ENCODE data around the gene CORO2B. TPM values are rescaled to one million over a fixed set of nuclear protein-coding genes. Genes with fewer than 3 reads are reported as not detected.

CORO2B gene
- polyA plus RNA-seq, 1 of the 3 experiments (the other 2 are of a cell fraction) = 3.6 TPM

DNA sequence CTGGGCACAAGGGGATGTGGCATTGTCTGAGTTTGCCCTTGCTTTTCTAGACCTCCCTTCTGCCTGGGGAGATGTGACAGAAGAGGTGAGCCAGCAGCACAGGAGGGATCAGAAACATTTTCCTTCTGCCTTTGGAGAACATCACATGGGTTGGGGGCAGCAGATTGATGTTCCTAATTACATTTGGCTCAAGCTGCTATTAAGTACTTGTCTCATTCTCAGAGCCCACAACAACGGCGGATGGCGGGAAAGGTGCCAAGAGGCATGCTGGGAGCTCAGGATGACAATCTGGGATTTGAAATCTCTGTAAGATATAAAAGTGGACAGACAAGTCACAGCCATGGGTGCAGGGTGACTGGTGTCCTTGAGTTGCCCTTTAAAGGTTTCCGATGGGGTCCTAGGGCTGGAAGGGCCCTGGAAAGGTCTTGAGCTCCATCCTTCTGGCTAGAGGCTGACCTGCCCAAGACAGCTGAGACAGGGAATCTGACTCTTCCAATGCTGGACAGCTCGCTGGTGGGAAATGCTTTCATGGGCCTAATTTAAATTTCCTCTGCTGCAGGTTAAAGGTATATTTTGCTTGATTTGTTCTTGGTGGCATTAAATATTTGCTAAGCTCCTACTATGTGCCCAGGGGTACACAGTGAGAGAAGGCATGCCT, 2.4 kb upstream of the CORO2B start:
- WGBS (ENCODE audit: low lambda C conversion rate) = 95% methylated on average over 5 of the region's 5 CpGs

DNA sequence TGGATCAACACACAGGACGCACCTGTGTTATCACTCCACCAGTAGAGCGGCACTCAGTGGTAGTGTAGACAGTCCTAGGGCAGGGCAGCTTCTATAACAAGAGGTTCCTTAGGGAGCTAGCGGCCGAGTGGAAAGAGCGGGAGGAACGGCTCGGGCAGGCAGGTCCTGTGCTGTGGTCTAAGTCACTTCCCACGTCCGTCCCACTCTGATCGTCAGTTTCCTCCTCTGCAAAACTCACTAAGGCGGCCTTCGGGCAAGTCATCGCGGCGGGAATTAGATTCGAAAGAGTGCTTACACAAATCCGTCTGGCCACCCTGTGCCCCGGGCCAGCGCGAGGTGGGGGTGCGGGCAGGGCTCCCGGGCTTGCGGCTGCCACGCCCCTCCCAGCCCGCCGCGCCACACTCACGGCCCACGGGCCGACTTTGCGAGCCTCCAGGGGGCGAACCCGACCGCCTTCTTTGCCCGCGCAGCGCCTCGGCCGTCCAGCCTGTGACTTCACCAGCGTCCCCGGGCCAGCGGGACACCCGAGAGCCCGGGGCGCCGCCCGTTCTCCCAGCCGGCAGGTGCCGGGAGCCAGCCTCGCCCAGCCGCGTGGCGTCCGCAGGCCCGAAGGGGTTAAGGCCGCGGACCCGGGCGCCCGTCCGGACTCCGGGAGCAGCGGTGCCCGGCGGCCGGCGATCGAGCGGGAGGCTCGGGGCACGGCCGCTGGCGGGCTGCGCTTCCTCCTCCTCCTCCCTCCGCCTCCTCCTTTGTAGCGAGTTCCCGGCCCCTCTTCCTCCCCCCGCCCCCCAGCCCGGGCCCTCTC, 416 bp upstream of the CORO2B start:
- H3K4me3 ChIP-seq (ENCODE audit: low read depth in 2 of 2, low read length in 1 of 2) = peak overlapping the region; percentile 52 to 78
- H3F3A ChIP-seq (replicated peaks; ENCODE audit: insufficient read depth) = peaks cover 8% of the 10 kb centered on the region
- H3K9ac ChIP-seq = peak overlapping the region; percentile 65; the same call in 1 of the 2 replicates
- H3K36me3 ChIP-seq (replicated peaks in 1 of 2; ENCODE audit: control insufficient read depth in 1 of 2, insufficient read depth in 2 of 2, low read length in 1 of 2) = no peaks in the 10 kb centered on the region
- H3K4me1 ChIP-seq (ENCODE audit: control insufficient read depth in 1 of 2, insufficient read depth in 2 of 2, low read depth in 1 of 2, low read length in 1 of 2) = peaks cover 0 to 12% of the 10 kb centered on the region in 2 experiments; a peak in 1 of 4 replicates
- no peaks in the 10 kb centered on the region for H3K9me3 ChIP-seq
- H3K27ac ChIP-seq (ENCODE audit: low read depth in 2 of 2, low read length in 1 of 2) = no peak overlapping the region
- ChIA-PET POLR2A (no interaction called here), CTCF (interaction anchor here (0.6 to 9.3 kb wide), 6 partner anchors 9 to 95 kb away, joined by 3 to 83 read pairs (median 4); no protein-coding TSS in a partner anchor)
- peak; percentile 81 for DNase-seq
- peak overlapping the region; percentile 82 for H2AFZ ChIP-seq (ENCODE audit: low read depth)
- peak overlapping the region; percentile 87 for H3K4me2 ChIP-seq
- no peaks in the 10 kb centered on the region for H3K9me2 ChIP-seq
- no peaks in the 10 kb centered on the region for H4K20me1 ChIP-seq (ENCODE audit: insufficient read depth)
- no peaks in the 10 kb centered on the region for H3K79me2 ChIP-seq (ENCODE audit: insufficient read depth)
- WGBS (ENCODE audit: low lambda C conversion rate) = 3% methylated on average over 18 of the region's 79 CpGs
- H3K27me3 ChIP-seq (ENCODE audit: insufficient read depth) = no peaks in the 10 kb centered on the region
- TF ChIP-seq CHD2 (IDR thresholded peaks at IDR 0.05; ENCODE audit: low read length, partially characterized antibody) (no peak), MEF2A (IDR thresholded peaks at IDR 0.05; ENCODE audit: borderline replicate concordance, low read depth) (no peak), RXRA (IDR thresholded peaks at IDR 0.05; ENCODE audit: borderline replicate concordance, low read depth) (no peak), ELF1 (IDR thresholded peaks at IDR 0.05) (no peak), RAD21 (IDR thresholded peaks at IDR 0.05; ENCODE audit: low read length) (peak; percentile 50), RCOR1 (IDR thresholded peaks at IDR 0.05; ENCODE audit: low read length) (no peak), TEAD4 (IDR thresholded peaks at IDR 0.05; ENCODE audit: borderline replicate concordance, insufficient read depth) (no peak), GABPA (IDR thresholded peaks at IDR 0.05; ENCODE audit: low read depth) (no peak), POLR2AphosphoS5 (IDR thresholded peaks at IDR 0.05; ENCODE audit: low read depth, low read length) (no peak), TCF12 (IDR thresholded peaks at IDR 0.05) (no peak), MXI1 (IDR thresholded peaks at IDR 0.05; ENCODE audit: low read depth, low read length) (no peak), EZH2phosphoT487 (IDR thresholded peaks at IDR 0.05; ENCODE audit: borderline replicate concordance, low read depth) (no peak), FOSL2 (IDR thresholded peaks at IDR 0.05; ENCODE audit: borderline replicate concordance, low read depth) (no peak)
- TF ChIP-seq, protein P1, sequence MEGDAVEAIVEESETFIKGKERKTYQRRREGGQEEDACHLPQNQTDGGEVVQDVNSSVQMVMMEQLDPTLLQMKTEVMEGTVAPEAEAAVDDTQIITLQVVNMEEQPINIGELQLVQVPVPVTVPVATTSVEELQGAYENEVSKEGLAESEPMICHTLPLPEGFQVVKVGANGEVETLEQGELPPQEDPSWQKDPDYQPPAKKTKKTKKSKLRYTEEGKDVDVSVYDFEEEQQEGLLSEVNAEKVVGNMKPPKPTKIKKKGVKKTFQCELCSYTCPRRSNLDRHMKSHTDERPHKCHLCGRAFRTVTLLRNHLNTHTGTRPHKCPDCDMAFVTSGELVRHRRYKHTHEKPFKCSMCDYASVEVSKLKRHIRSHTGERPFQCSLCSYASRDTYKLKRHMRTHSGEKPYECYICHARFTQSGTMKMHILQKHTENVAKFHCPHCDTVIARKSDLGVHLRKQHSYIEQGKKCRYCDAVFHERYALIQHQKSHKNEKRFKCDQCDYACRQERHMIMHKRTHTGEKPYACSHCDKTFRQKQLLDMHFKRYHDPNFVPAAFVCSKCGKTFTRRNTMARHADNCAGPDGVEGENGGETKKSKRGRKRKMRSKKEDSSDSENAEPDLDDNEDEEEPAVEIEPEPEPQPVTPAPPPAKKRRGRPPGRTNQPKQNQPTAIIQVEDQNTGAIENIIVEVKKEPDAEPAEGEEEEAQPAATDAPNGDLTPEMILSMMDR (IDR thresholded peaks at IDR 0.05) = peak; percentile 58

More for the DNA sequence above, 2.4 kb upstream of the CORO2B start:
- Histone ChIP-seq H3K9me3 (no peaks in the 10 kb centered on the region), H3K9me2 (no peaks in the 10 kb centered on the region), H4K20me1 (ENCODE audit: insufficient read depth) (no peaks in the 10 kb centered on the region), H2AFZ (ENCODE audit: low read depth) (no peak overlapping the region), H3K4me1 (ENCODE audit: control insufficient read depth in 1 of 2, insufficient read depth in 2 of 2, low read depth in 1 of 2, low read length in 1 of 2) (peaks cover 0 to 12% of the 10 kb centered on the region in 2 experiments; a peak in 1 of 4 replicates), H3K27ac (ENCODE audit: low read depth in 2 of 2, low read length in 1 of 2) (no peak overlapping the region), H3K9ac (no peak overlapping the region), H3K36me3 (replicated peaks in 1 of 2; ENCODE audit: control insufficient read depth in 1 of 2, insufficient read depth in 2 of 2, low read length in 1 of 2) (no peaks in the 10 kb centered on the region), H3K4me2 (no peak overlapping the region), H3K4me3 (ENCODE audit: low read depth in 2 of 2, low read length in 1 of 2) (no peak overlapping the region), H3K79me2 (ENCODE audit: insufficient read depth) (no peaks in the 10 kb centered on the region), H3F3A (replicated peaks; ENCODE audit: insufficient read depth) (peaks cover 5% of the 10 kb centered on the region), H3K27me3 (ENCODE audit: insufficient read depth) (no peaks in the 10 kb centered on the region; the same call in 1 of the 2 replicates)
- TF ChIP-seq NRF1 (IDR thresholded peaks at IDR 0.05; ENCODE audit: low read depth, low read length) (no peak), SMC3 (IDR thresholded peaks at IDR 0.05; ENCODE audit: low read depth, low read length) (no peak), RAD21 (IDR thresholded peaks at IDR 0.05; ENCODE audit: low read length) (no peak), RFX5 (IDR thresholded peaks at IDR 0.05; ENCODE audit: low read length) (no peak), JUND (IDR thresholded peaks at IDR 0.05) (no peak), POLR2AphosphoS5 (IDR thresholded peaks at IDR 0.05; ENCODE audit: low read depth, low read length) (no peak)
- TF ChIP-seq, protein P2, sequence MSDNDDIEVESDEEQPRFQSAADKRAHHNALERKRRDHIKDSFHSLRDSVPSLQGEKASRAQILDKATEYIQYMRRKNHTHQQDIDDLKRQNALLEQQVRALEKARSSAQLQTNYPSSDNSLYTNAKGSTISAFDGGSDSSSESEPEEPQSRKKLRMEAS (IDR thresholded peaks at IDR 0.05; ENCODE audit: low read depth) = no peak
- TF ChIP-seq, protein P3, sequence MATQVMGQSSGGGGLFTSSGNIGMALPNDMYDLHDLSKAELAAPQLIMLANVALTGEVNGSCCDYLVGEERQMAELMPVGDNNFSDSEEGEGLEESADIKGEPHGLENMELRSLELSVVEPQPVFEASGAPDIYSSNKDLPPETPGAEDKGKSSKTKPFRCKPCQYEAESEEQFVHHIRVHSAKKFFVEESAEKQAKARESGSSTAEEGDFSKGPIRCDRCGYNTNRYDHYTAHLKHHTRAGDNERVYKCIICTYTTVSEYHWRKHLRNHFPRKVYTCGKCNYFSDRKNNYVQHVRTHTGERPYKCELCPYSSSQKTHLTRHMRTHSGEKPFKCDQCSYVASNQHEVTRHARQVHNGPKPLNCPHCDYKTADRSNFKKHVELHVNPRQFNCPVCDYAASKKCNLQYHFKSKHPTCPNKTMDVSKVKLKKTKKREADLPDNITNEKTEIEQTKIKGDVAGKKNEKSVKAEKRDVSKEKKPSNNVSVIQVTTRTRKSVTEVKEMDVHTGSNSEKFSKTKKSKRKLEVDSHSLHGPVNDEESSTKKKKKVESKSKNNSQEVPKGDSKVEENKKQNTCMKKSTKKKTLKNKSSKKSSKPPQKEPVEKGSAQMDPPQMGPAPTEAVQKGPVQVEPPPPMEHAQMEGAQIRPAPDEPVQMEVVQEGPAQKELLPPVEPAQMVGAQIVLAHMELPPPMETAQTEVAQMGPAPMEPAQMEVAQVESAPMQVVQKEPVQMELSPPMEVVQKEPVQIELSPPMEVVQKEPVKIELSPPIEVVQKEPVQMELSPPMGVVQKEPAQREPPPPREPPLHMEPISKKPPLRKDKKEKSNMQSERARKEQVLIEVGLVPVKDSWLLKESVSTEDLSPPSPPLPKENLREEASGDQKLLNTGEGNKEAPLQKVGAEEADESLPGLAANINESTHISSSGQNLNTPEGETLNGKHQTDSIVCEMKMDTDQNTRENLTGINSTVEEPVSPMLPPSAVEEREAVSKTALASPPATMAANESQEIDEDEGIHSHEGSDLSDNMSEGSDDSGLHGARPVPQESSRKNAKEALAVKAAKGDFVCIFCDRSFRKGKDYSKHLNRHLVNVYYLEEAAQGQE (IDR thresholded peaks at IDR 0.05; ENCODE audit: low read depth, low read length) = peak; percentile 50; the same call in 1 of the 2 replicates
- POLR2A ChIA-PET = no interaction called here
- CTCF ChIA-PET = interaction anchor here (0.9 to 9.3 kb wide), 6 partner anchors 15 to 97 kb away, joined by 3 to 83 read pairs (median 6); no protein-coding TSS in a partner anchor
- no peak for DNase-seq
